Measurements from ENCODE around the gene CCDC146.
A peak's percentile ranks its signal among the peaks of the same experiment; 100 is the strongest.
"Not testable (repeated sequence)": the region's sequence is repeated elsewhere in the genome, so short reads cannot be mapped to it uniquely, and the experiment has no call there.

CCDC146 gene

DNA sequence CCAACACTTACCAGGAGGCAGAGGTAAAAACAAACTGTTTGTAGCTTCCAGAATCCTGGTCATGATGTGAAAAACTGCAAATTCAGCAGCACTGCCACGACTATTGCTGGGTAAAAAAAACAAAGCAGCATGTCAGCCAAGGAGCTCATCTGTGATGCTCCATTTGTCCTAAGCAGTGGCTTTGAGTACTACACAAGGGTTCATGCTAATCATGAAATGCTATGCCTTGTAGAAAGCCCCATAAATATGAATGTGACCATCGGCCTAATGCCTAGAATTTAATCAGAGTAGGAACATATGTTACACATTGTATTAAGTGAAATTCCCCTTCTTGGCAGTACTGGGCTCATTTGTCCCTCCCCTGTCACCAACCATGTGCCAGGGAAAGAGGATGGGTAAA lies 198.3 kb downstream of the CCDC146 start:
- ATAC-seq (replicated peaks) (no peak), DNase-seq (no peak)
- Mint-ChIP-seq H3K27me3 (no peaks in the 10 kb centered on the region), H3K27ac (no peak overlapping the region), H3K9me3 (no peaks in the 10 kb centered on the region), H3K4me3 (no peak overlapping the region), H3K36me3 (peaks cover 39 to 49% of the 10 kb centered on the region in 2 donors), H3K4me1 (peaks cover 6 to 12% of the 10 kb centered on the region in 2 donors)

DNA sequence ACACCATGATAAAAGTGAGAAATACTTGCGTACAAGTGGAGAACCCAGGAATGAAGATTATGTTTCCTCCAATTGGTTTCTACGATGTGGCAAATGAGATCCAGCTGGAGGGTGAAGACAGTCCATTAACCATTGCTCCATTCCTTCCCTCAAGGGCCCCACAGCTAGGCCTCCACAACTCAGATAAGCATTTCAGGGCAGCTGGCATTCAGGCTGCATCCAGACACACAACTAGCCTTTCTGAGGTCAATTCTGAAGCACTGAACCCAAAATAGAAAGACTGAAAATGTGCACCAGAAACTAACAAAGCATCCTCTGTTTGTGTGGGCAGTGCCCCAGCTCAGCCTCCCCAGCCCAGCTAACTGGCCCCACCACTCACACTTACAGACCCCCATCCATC lies 198.9 kb downstream of the CCDC146 start:
- Mint-ChIP-seq H3K27me3 (no peaks in the 10 kb centered on the region), H3K4me1 (peaks cover 3 to 17% of the 10 kb centered on the region in 2 donors), H3K27ac (no peak overlapping the region), H3K9me3 (no peaks in the 10 kb centered on the region), H3K36me3 (peaks cover 39 to 46% of the 10 kb centered on the region in 2 donors), H3K4me3 (no peak overlapping the region)
- ATAC-seq (replicated peaks) (no peak), DNase-seq (no peak)

GRCh38 chr7:77326131-77326530 lies 203.7 kb downstream of the CCDC146 start:
- Mint-ChIP-seq H3K9me3 (no peaks in the 10 kb centered on the region), H3K4me3 (no peak overlapping the region), H3K27me3 (no peaks in the 10 kb centered on the region), H3K27ac (no peak overlapping the region), H3K4me1 (peaks cover 27 to 57% of the 10 kb centered on the region in 2 donors), H3K36me3 (peaks cover 18 to 21% of the 10 kb centered on the region in 2 donors)
- ATAC-seq (replicated peaks) (no peak), DNase-seq (no peak)

- DNase-seq (no peak), ATAC-seq (replicated peaks) (no peak)
- Mint-ChIP-seq H3K9me3 (no peaks in the 10 kb centered on the region), H3K4me3 (no peak overlapping the region), H3K4me1 (peaks cover 35 to 62% of the 10 kb centered on the region in 2 donors), H3K36me3 (peaks cover 12 to 14% of the 10 kb centered on the region in 2 donors), H3K27ac (peak overlapping the region; percentile 9), H3K27me3 (no peaks in the 10 kb centered on the region)
Observed at GRCh38 chr7:77327067-77327931, 204.9 kb downstream of the CCDC146 start.

DNA sequence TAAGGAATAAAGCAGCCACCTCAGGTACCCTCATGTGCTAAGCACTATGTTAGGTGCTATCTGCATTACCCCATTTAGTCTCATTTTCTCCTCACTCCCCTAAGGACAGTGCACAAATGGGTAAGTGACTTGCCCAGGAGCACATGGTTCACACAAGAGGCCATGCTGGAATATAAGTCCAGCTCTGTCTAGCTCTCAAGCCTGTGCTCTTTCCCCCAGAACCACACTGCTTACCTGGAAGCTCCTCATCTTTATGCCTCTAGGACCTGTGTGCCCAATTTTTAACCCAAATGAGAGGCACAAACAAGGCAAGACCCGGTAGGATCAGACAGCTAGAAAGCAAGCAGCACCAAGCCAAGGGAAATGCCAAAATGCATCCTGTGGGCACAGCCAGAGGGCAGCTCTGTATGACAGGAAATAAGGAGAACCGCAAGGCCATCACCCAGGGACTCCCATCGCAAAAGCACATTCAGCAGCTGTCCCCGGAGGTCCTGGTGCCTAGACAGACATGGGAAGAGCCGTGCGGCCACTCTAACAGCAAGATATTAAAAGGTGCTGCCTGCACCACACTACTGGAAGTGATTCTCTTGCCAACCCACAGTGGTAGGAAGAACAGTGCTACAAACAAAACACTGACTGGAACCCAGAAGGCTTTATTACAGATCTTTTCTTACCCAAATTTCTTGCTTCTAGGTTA lies 205.7 kb downstream of the CCDC146 start:
- peak overlapping the region; percentile 7 to 33 for H3K4me3 Mint-ChIP-seq
- no peak for DNase-seq
- peaks cover 35 to 63% of the 10 kb centered on the region in 2 donors for H3K4me1 Mint-ChIP-seq
- H3K27me3 Mint-ChIP-seq = no peaks in the 10 kb centered on the region
- H3K9me3 Mint-ChIP-seq = no peaks in the 10 kb centered on the region
- ATAC-seq (replicated peaks) = no peak
- peaks cover 12 to 15% of the 10 kb centered on the region in 2 donors for H3K36me3 Mint-ChIP-seq
- H3K27ac Mint-ChIP-seq = no peak overlapping the region

DNA sequence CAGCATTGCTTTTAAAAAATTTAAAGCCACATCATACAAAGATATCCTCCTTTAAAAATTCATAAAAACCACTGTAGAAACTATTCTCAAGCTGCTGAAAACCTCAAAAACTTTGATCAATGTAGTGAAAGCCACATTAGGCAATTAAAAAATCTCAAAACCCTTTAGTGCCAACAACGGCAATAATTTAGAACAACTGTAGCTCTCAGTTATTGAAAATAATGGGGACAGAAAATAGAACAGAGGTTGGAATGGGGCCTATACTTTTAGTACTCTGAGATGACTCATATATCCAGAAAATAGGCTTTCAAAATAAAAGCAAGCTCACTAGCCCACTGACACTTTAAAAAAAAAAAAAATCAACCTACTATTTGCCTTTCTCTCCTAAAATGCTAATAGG lies 206.3 kb downstream of the CCDC146 start:
- H3K9me3 Mint-ChIP-seq = no peaks in the 10 kb centered on the region
- no peak for DNase-seq
- H3K4me1 Mint-ChIP-seq = peaks cover 35 to 63% of the 10 kb centered on the region in 2 donors
- H3K4me3 Mint-ChIP-seq = no peak overlapping the region
- H3K36me3 Mint-ChIP-seq = peaks cover 12 to 15% of the 10 kb centered on the region in 2 donors
- H3K27me3 Mint-ChIP-seq = no peaks in the 10 kb centered on the region
- H3K27ac Mint-ChIP-seq = no peak overlapping the region
- ATAC-seq (replicated peaks) = no peak

DNA sequence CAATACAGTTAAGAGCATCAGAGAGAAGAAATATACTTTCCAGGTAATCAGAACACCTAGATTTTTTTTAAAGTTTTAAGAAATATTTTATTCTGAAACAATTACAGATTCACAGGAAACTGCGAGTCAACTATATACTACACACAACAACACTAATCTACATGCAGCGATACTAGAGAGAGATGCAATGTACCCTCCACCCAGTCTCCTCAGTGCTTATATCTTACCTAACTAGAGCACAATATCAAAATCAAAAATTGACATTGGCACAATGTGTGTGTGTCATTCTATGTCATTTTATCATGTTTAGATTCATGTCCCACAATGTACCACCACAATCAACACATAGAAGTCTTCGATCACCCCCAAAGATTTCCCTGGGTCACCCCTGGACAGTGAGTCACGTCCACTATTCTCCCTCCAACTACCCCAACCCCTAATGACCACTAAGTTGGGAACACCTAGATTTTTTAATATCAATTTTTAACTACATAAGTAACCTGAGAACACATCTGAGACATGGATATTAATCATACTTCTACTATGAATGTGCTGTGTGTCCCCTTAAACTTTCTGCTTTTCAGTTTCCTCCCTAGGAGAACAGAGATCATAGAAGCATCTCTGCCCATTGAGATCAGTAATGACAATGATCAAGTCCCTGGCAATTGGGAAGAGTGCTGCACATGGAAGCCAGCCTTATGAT lies 207.2 kb downstream of the CCDC146 start:
- Mint-ChIP-seq H3K9me3 (no peaks in the 10 kb centered on the region), H3K36me3 (peaks cover 7 to 12% of the 10 kb centered on the region in 2 donors), H3K27me3 (no peaks in the 10 kb centered on the region), H3K4me3 (peak overlapping the region; percentile 50 to 80), H3K4me1 (peaks cover 37 to 63% of the 10 kb centered on the region in 2 donors), H3K27ac (peak overlapping the region; percentile 59)
- DNase-seq = no peak
- ATAC-seq (replicated peaks) = peak; percentile 33 to 65

- Mint-ChIP-seq H3K9me3 (no peaks in the 10 kb centered on the region), H3K36me3 (peaks cover 7 to 12% of the 10 kb centered on the region in 2 donors), H3K4me3 (peak overlapping the region; percentile 50 to 80), H3K27ac (peak overlapping the region; percentile 59), H3K4me1 (peaks cover 37 to 63% of the 10 kb centered on the region in 2 donors), H3K27me3 (no peaks in the 10 kb centered on the region)
- ATAC-seq (replicated peaks) = peak; percentile 88 to 94
- DNase-seq = peak; percentile 61
Observed at GRCh38 chr7:77330169-77330882, 207.9 kb downstream of the CCDC146 start.

GRCh38 chr7:77331938-77332695 lies 209.7 kb downstream of the CCDC146 start:
- DNase-seq (peak; percentile 58), ATAC-seq (replicated peaks) (peak; percentile 58 to 72)
- Mint-ChIP-seq H3K36me3 (peaks cover 11 to 12% of the 10 kb centered on the region in 2 donors), H3K27ac (peak overlapping the region; percentile 51), H3K4me1 (peaks cover 41 to 62% of the 10 kb centered on the region in 2 donors), H3K27me3 (no peaks in the 10 kb centered on the region), H3K4me3 (peak overlapping the region; percentile 10 to 13), H3K9me3 (no peaks in the 10 kb centered on the region)

- not testable (repeated sequence) for H3K36me3 Mint-ChIP-seq; DNase-seq; H3K27me3 Mint-ChIP-seq; H3K9me3 Mint-ChIP-seq; ATAC-seq (replicated peaks); H3K27ac Mint-ChIP-seq; H3K4me3 Mint-ChIP-seq
- peaks cover 42 to 62% of the 10 kb centered on the region in 2 donors for H3K4me1 Mint-ChIP-seq
Observed at GRCh38 chr7:77334039-77334438, 211.6 kb downstream of the CCDC146 start.

DNA sequence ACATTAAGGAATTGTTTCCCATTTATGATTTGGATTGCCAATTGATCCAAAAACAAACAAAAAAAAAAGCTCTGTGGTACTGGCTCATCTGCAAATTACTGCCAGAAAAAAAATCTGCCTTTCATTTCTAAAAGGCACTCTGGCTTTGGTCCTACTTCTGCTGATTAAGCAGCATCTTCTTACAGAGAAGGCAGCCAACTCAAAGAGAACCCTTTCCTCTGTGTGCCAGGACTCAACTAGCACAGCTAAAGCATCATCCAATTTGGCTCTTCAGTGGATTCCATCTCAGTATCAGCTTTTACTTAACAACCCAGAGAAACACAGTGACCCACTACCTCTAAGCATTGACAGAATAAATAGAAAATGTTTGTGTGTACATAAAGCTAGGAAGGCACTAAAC lies 213.2 kb downstream of the CCDC146 start:
- H3K27me3 Mint-ChIP-seq = no peaks in the 10 kb centered on the region
- peaks cover 9 to 15% of the 10 kb centered on the region in 2 donors for H3K36me3 Mint-ChIP-seq
- peaks cover 43 to 62% of the 10 kb centered on the region in 2 donors for H3K4me1 Mint-ChIP-seq
- ATAC-seq (replicated peaks) (no peak), DNase-seq (no peak)
- no peak overlapping the region for H3K4me3 Mint-ChIP-seq
- H3K27ac Mint-ChIP-seq = no peak overlapping the region
- H3K9me3 Mint-ChIP-seq = peaks cover 0 to 1% of the 10 kb centered on the region in 2 donors

- peaks cover 36 to 48% of the 10 kb centered on the region in 2 donors for H3K4me1 Mint-ChIP-seq
- no peaks in the 10 kb centered on the region for H3K27me3 Mint-ChIP-seq
Observed at GRCh38 chr7:77337456-77337990, 215.1 kb downstream of the CCDC146 start.

GRCh38 chr7:77338260-77338659 lies 215.8 kb downstream of the CCDC146 start:
- H3K4me3 Mint-ChIP-seq = no peak overlapping the region
- no peaks in the 10 kb centered on the region for H3K27me3 Mint-ChIP-seq
- H3K27ac Mint-ChIP-seq = peak overlapping the region; percentile 65
- ATAC-seq (replicated peaks) (peak in 1 of 2 donors; percentile 44), DNase-seq (no peak)
- H3K36me3 Mint-ChIP-seq = peaks cover 9 to 12% of the 10 kb centered on the region in 2 donors
- peaks cover 0 to 3% of the 10 kb centered on the region in 2 donors for H3K9me3 Mint-ChIP-seq
- H3K4me1 Mint-ChIP-seq = peaks cover 36 to 48% of the 10 kb centered on the region in 2 donors

More at GRCh38 chr7:77337456-77337990, 215.1 kb downstream of the CCDC146 start:
- DNase-seq = no peak
- ATAC-seq (replicated peaks) = no peak
- Mint-ChIP-seq H3K9me3 (peaks cover 0 to 3% of the 10 kb centered on the region in 2 donors), H3K36me3 (peaks cover 9 to 15% of the 10 kb centered on the region in 2 donors), H3K4me3 (no peak overlapping the region), H3K27ac (peak overlapping the region; percentile 84)

Data from stimulated activated naive B cell treated with anti-CD40 and anti-IgM and Interleukin-4, amounts not matched to agents 10 μg/mL and 1 μg/mL and 100 μg/mL, for 72 hours (primary cell).